Thyroid gland (tissue), 4 donors: ENCODE measurements around the gene SND1. TPM values are rescaled to one million over a fixed set of nuclear protein-coding genes. Genes with fewer than 3 reads are reported as not detected.

Experiments used
- DNase-seq, 2 donors: peaks; one replicate each; pipeline ENCODE4 v3.0.0-alpha.2; 2019
- H3K27ac ChIP-seq, 3 donors: fragments of 200-600 bp; sonication (generic); 1 replicate in 2 of 3; 2 replicates in 1 of 3; pipeline ENCODE4 v1.5.1; 2016 to 2019; ENCODE audit warnings: mild to moderate bottlenecking in 1 of 3, moderate library complexity in 1 of 3
- H3K27me3 ChIP-seq: fragments of 200-600 bp; sonication (generic); one replicate; pipeline ENCODE4 v1.5.1; 2019
- H3K36me3 ChIP-seq, 2 donors: fragments of 200-600 bp; sonication (generic); one replicate each; pipeline ENCODE4 v1.5.1; 2016 to 2019
- H3K4me1 ChIP-seq, 2 donors: fragments of 200-600 bp; sonication (generic); one replicate each; pipeline ENCODE4 v1.5.1; 2017 to 2019
- H3K4me3 ChIP-seq, 3 donors: fragments of 200-600 bp; sonication (generic); replicated peaks in 1 of 3; 1 replicate in 2 of 3; 2 replicates in 1 of 3; pipeline ENCODE4 v1.5.1; 2016; ENCODE audit warnings: mild to moderate bottlenecking in 1 of 3
- H3K9me3 ChIP-seq: fragments of 200-600 bp; sonication (generic); one replicate; pipeline ENCODE4 v1.5.1; 2017
- POLR2A ChIP-seq, 2 donors: fragments of 450-650 bp; IDR thresholded peaks; one replicate each; pipeline ENCODE4 v1.6.1; 2017; ENCODE audit warnings: antibody characterized with exemption in 2 of 2, mild to moderate bottlenecking in 2 of 2, moderate library complexity in 1 of 2
- WGBS, 2 donors: methylation state at CpG; one replicate each; pipeline ENCODE4 v1.1.5; 2017; 5-methylcytosine and 5-hydroxymethylcytosine counted together
- intact Hi-C: fragments of 100-400 bp; cut with DNase I; formaldehyde crosslinking; loops from one replicate; pipeline ENCODE4 v1.15.1; 2023
- total RNA-seq, 4 donors: library from RNA; depleted of rRNA; stranded (reverse); fragments of >200 nt; gene quantifications; one replicate each; pipeline ENCODE4 v1.2.3, GENCODE V29; 2016
- TF ChIP-seq, protein P1 (sequence below), 6 experiments: fragments of 200-600 bp in 3 of 6; fragments of 450-650 bp in 3 of 6; sonication (generic) in 3 of 6; IDR thresholded peaks; one replicate each; pipeline ENCODE4 v1.5.1; 2016 to 2019; ENCODE audit warnings: antibody characterized with exemption in 6 of 6, mild to moderate bottlenecking in 2 of 6, inconsistent platforms in 1 of 6, moderate library complexity in 1 of 6

Gene SND1
- total RNA-seq, 4 donors from 2014 or later = 126 to 167 (median 144) TPM

DNA sequence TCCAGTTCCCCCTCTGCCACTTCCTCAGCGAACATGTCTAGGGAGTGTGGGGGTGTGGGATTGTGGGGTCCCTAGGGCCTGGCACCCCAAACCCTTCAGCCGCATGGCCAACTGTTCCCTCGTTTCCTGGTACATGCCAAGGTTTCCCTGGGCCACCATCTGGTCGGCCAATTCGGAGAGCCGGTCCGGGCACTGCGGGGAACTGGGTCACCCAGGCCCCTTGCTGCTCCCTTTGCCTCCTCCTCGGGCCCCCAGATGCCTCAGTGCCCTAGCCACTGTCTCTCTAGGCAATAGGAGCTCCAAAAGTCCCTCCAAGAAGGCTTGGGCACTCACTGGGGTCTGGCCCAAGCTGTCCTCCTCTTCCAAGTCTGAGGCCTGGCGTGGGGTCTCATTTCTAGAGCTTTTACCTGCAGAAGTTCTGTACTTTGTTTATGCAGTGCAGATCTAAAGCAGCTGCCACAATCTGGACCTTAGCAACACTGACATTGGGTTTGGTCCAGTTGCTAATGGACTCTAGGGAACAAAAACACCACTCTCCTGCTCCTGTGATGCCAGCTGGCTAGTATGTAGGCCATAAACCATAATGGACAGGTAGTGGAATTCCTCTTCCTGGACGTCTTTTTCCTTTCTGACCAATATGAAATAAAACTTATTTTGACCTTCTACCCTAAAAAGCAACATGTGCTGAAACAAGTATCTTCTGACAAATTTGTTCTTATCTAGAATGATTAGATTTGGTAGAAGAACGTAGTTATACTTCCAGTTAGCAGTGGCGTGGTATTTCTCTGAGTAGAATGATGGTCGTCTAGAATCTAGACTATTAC lies 206.3 kb downstream of the SND1 start:
- intact Hi-C loops = no loop called here
- 94 to 98% methylated on average over 9 to 13 of the region's 14 CpGs for WGBS, 2 donors
- Histone ChIP-seq H3K4me3 (no peak overlapping the region), H3K36me3 (no peaks in the 10 kb centered on the region), H3K27ac (no peak overlapping the region), H3K9me3 (no peaks in the 10 kb centered on the region), H3K27me3 (no peaks in the 10 kb centered on the region), H3K4me1 (no peaks in the 10 kb centered on the region)
- no peak for DNase-seq
- TF ChIP-seq POLR2A (IDR thresholded peaks at IDR 0.05) = no peak
- TF ChIP-seq, protein P1, sequence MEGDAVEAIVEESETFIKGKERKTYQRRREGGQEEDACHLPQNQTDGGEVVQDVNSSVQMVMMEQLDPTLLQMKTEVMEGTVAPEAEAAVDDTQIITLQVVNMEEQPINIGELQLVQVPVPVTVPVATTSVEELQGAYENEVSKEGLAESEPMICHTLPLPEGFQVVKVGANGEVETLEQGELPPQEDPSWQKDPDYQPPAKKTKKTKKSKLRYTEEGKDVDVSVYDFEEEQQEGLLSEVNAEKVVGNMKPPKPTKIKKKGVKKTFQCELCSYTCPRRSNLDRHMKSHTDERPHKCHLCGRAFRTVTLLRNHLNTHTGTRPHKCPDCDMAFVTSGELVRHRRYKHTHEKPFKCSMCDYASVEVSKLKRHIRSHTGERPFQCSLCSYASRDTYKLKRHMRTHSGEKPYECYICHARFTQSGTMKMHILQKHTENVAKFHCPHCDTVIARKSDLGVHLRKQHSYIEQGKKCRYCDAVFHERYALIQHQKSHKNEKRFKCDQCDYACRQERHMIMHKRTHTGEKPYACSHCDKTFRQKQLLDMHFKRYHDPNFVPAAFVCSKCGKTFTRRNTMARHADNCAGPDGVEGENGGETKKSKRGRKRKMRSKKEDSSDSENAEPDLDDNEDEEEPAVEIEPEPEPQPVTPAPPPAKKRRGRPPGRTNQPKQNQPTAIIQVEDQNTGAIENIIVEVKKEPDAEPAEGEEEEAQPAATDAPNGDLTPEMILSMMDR (IDR thresholded peaks at IDR 0.05) = no peak

DNA sequence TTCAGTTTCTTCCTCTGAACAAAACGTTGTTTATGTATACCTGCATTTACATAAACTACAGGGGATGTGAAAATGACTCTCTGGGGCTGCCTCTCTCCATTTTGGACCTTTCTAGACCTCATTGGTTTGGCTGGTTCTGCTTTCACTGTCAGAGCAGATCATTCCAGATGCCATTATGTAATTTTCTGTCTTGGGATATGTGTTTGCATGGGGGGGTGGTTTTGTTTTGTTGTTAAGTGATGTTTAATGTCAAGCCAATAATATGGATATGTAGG lies 206.9 kb downstream of the SND1 start:
- 74 to 80% methylated on average over 1 of the region's 1 CpG for WGBS, 2 donors
- Histone ChIP-seq H3K4me3 (no peak overlapping the region), H3K36me3 (no peaks in the 10 kb centered on the region), H3K27ac (no peak overlapping the region), H3K9me3 (no peaks in the 10 kb centered on the region), H3K27me3 (no peaks in the 10 kb centered on the region), H3K4me1 (no peaks in the 10 kb centered on the region)
- TF ChIP-seq POLR2A (IDR thresholded peaks at IDR 0.05) = no peak
- TF ChIP-seq, protein P1 (IDR thresholded peaks at IDR 0.05) = no peak
- DNase-seq = no peak
- intact Hi-C loops = no loop called here

- no peaks in the 10 kb centered on the region for H3K27me3 ChIP-seq
- intact Hi-C loops = no loop called here
- H3K9me3 ChIP-seq = no peaks in the 10 kb centered on the region
- WGBS, 2 donors = 0% methylated on average over 1 of the region's 1 CpG
- H3K27ac ChIP-seq = no peak overlapping the region
- H3K36me3 ChIP-seq = no peaks in the 10 kb centered on the region
- H3K4me1 ChIP-seq = no peaks in the 10 kb centered on the region
- TF ChIP-seq, protein P1 (IDR thresholded peaks at IDR 0.05) = no peak
- no peak for TF ChIP-seq POLR2A (IDR thresholded peaks at IDR 0.05)
- no peak for DNase-seq
- no peak overlapping the region for H3K4me3 ChIP-seq
These were observed 207.3 kb downstream of the SND1 start for GRCh38 chr7:127859330-127859729.

GRCh38 chr7:127862525-127862924 lies 210.5 kb downstream of the SND1 start:
- no peaks in the 10 kb centered on the region for H3K9me3 ChIP-seq
- H3K27ac ChIP-seq = no peak overlapping the region
- H3K36me3 ChIP-seq = no peaks in the 10 kb centered on the region
- no peak for DNase-seq
- H3K27me3 ChIP-seq = no peaks in the 10 kb centered on the region
- intact Hi-C loops = no loop called here
- no peaks in the 10 kb centered on the region for H3K4me1 ChIP-seq
- WGBS, 2 donors = 85% methylated on average over 5 of the region's 5 CpGs
- TF ChIP-seq, protein P1 (IDR thresholded peaks at IDR 0.05) = no peak
- no peak for TF ChIP-seq POLR2A (IDR thresholded peaks at IDR 0.05)
- H3K4me3 ChIP-seq = no peak overlapping the region

DNA sequence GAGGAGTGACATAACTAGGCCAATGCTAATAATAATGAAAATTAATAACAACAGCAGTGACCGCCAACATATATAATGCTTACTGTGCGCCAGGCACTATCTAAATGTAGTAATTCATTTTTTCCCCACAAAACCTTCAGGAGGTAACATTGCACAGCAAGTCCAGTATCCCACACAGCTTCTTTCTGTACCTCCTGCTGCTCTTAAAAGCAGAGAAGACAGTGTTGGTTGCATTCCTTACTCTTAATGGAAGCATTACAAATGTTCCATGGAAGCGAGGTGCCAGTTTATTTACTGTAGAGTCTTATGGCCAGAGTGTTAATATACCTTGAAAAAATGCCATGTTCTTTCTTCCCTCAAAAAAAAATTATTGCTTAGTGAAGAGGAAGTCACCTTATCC lies 211.1 kb downstream of the SND1 start:
- DNase-seq = no peak
- Histone ChIP-seq H3K9me3 (no peaks in the 10 kb centered on the region), H3K4me3 (no peak overlapping the region), H3K27ac (no peak overlapping the region), H3K36me3 (no peaks in the 10 kb centered on the region), H3K27me3 (no peaks in the 10 kb centered on the region), H3K4me1 (no peaks in the 10 kb centered on the region)
- TF ChIP-seq POLR2A (IDR thresholded peaks at IDR 0.05) = no peak
- TF ChIP-seq, protein P1 (IDR thresholded peaks at IDR 0.05) = no peak
- intact Hi-C loops = no loop called here
- WGBS, 2 donors = 94 to 97% methylated on average over 3 of the region's 3 CpGs
